Measurements from ENCODE around the gene JAZF1. TPM values are rescaled to one million over a fixed set of nuclear protein-coding genes. Genes with fewer than 3 reads are reported as not detected.
A peak's percentile ranks its signal among the peaks of the same experiment; 100 is the strongest.

Gene JAZF1
- polyA plus RNA-seq, 1 experiment, result 11.6 TPM

GRCh38 chr7:28211006-28211405 lies 30.4 kb upstream of the JAZF1 start:
- no peak for TF ChIP-seq CTCF (IDR thresholded peaks at IDR 0.05; ENCODE audit: insufficient read depth, low read depth, low read length)
- CTCF ChIA-PET, result no interaction called here

GRCh38 chr7:28208506-28208905 lies 27.9 kb upstream of the JAZF1 start:
- no peak for TF ChIP-seq CTCF (IDR thresholded peaks at IDR 0.05; ENCODE audit: insufficient read depth, low read depth, low read length)
- no peaks in the 10 kb centered on the region for H3K27me3 ChIP-seq (ENCODE audit: control insufficient read depth, insufficient read depth, low read length)
- ChIA-PET CTCF (no interaction called here), POLR2A (no interaction called here)
- no peaks in the 10 kb centered on the region for H3K36me3 ChIP-seq (ENCODE audit: control insufficient read depth, insufficient read depth, low read length)
- no peak for DNase-seq (ENCODE audit: low read depth)
- H3K4me3 ChIP-seq (ENCODE audit: low read depth, low read length), result no peak overlapping the region

More at GRCh38 chr7:28211006-28211405, 30.4 kb upstream of the JAZF1 start:
- no peak overlapping the region for H3K4me3 ChIP-seq (ENCODE audit: low read depth, low read length)
- no peak for DNase-seq (ENCODE audit: low read depth)
- POLR2A ChIA-PET, result interaction anchor here (0.7 kb wide), 1 partner anchor 167 kb away, joined by 4 read pairs; no protein-coding TSS in a partner anchor
- no peaks in the 10 kb centered on the region for H3K36me3 ChIP-seq (ENCODE audit: control insufficient read depth, insufficient read depth, low read length)
- no peaks in the 10 kb centered on the region for H3K27me3 ChIP-seq (ENCODE audit: control insufficient read depth, insufficient read depth, low read length)

GRCh38 chr7:28207486-28208158 lies 27.0 kb upstream of the JAZF1 start:
- H3K4me3 ChIP-seq (ENCODE audit: low read depth, low read length), result no peak overlapping the region
- ChIA-PET CTCF (interaction anchor here (0.6 to 0.7 kb wide), 2 partner anchors 80 to 150 kb away, joined by 3 read pairs; no protein-coding TSS in a partner anchor), POLR2A (no interaction called here)
- no peaks in the 10 kb centered on the region for H3K27me3 ChIP-seq (ENCODE audit: control insufficient read depth, insufficient read depth, low read length)
- no peak for TF ChIP-seq CTCF (IDR thresholded peaks at IDR 0.05; ENCODE audit: insufficient read depth, low read depth, low read length)
- DNase-seq (ENCODE audit: low read depth), result no peak
- no peaks in the 10 kb centered on the region for H3K36me3 ChIP-seq (ENCODE audit: control insufficient read depth, insufficient read depth, low read length)

- no peak for DNase-seq (ENCODE audit: low read depth)
- ChIA-PET CTCF (interaction anchor here (1.6 kb wide), 1 partner anchor 21 kb away, joined by 3 read pairs; no protein-coding TSS in a partner anchor), POLR2A (no interaction called here)
- Histone ChIP-seq H3K4me3 (ENCODE audit: low read depth, low read length) (no peak overlapping the region), H3K27me3 (ENCODE audit: control insufficient read depth, insufficient read depth, low read length) (no peaks in the 10 kb centered on the region), H3K36me3 (ENCODE audit: control insufficient read depth, insufficient read depth, low read length) (no peaks in the 10 kb centered on the region)
- TF ChIP-seq CTCF (IDR thresholded peaks at IDR 0.05; ENCODE audit: insufficient read depth, low read depth, low read length), result no peak
These were observed 24.9 kb upstream of the JAZF1 start for GRCh38 chr7:28205506-28205905.

GRCh38 chr7:28203508-28204240 lies 23.1 kb upstream of the JAZF1 start:
- ChIA-PET CTCF (interaction anchor here (0.7 to 1.6 kb wide), 2 partner anchors 20 to 94 kb away, joined by 3 read pairs; no protein-coding TSS in a partner anchor), POLR2A (no interaction called here)
- peak; percentile 20 for DNase-seq (ENCODE audit: low read depth)
- no peaks in the 10 kb centered on the region for H3K27me3 ChIP-seq (ENCODE audit: control insufficient read depth, insufficient read depth, low read length)
- TF ChIP-seq CTCF (IDR thresholded peaks at IDR 0.05; ENCODE audit: insufficient read depth, low read depth, low read length), result no peak
- no peaks in the 10 kb centered on the region for H3K36me3 ChIP-seq (ENCODE audit: control insufficient read depth, insufficient read depth, low read length)
- H3K4me3 ChIP-seq (ENCODE audit: low read depth, low read length), result no peak overlapping the region

Measured in BJ (cell line).